Activated CD4-positive, alpha-beta T cell treated with anti-CD3 and anti-CD28 coated beads for 24 hours (primary cell): ENCODE data around the gene ZNF512.
"Not testable (repeated sequence)": the region's sequence is repeated elsewhere in the genome, so short reads cannot be mapped to it uniquely, and the experiment has no call there.

ENCODE experiments used
- DNase-seq, 2 donors: peaks; one replicate each; pipeline ENCODE4 v3.0.0-alpha.2; 2020; ENCODE audit warnings: low read depth in 2 of 2

ZNF512 gene

GRCh38 chr2:27583390-27583915 is 611 bp downstream of the ZNF512 start:
- DNase-seq: no peak

- DNase-seq: no peak
Measured at GRCh38 chr2:27584597-27584996, 1.8 kb downstream of the ZNF512 start.

- no peak for DNase-seq
Measured at GRCh38 chr2:27587025-27587424, 4.2 kb downstream of the ZNF512 start.

- DNase-seq: no peak
Measured at GRCh38 chr2:27588308-27588707, 5.5 kb downstream of the ZNF512 start.

- DNase-seq: no peak
Measured at GRCh38 chr2:27591745-27592144, 8.9 kb downstream of the ZNF512 start.

GRCh38 chr2:27593240-27593639 is 10.4 kb downstream of the ZNF512 start:
- DNase-seq: no peak

- DNase-seq: not testable (repeated sequence)
Measured at GRCh38 chr2:27594020-27594703, 11.3 kb downstream of the ZNF512 start.

- not testable (repeated sequence) for DNase-seq
Measured at GRCh38 chr2:27595412-27595811, 12.6 kb downstream of the ZNF512 start.

GRCh38 chr2:27596627-27597026 is 13.8 kb downstream of the ZNF512 start:
- DNase-seq: no peak

GRCh38 chr2:27606611-27607010 is 23.8 kb downstream of the ZNF512 start:
- DNase-seq: no peak

GRCh38 chr2:27613985-27614384 is 31.1 kb downstream of the ZNF512 start:
- no peak for DNase-seq

GRCh38 chr2:27615316-27615715 is 32.5 kb downstream of the ZNF512 start:
- DNase-seq: no peak

GRCh38 chr2:27621524-27621923 is 38.7 kb downstream of the ZNF512 start:
- DNase-seq: no peak

- no peak for DNase-seq
Measured at GRCh38 chr2:27622921-27623384, 40.1 kb downstream of the ZNF512 start.

- no peak for DNase-seq
Measured at GRCh38 chr2:27624943-27625342, 42.1 kb downstream of the ZNF512 start.

GRCh38 chr2:27626323-27626722 is 43.5 kb downstream of the ZNF512 start:
- DNase-seq: not testable (repeated sequence)

GRCh38 chr2:27626921-27627320 is 44.1 kb downstream of the ZNF512 start:
- not testable (repeated sequence) for DNase-seq

- no peak for DNase-seq
Measured at GRCh38 chr2:27627963-27628766, 45.3 kb downstream of the ZNF512 start.

- DNase-seq: peak; percentile 89 to 93
Measured at GRCh38 chr2:27628767-27629709, 46.2 kb downstream of the ZNF512 start, which contains the start of the genes CCDC121 and GPN1. TSS of gene CCDC121 (minus strand) at chr2:27629012. CDS start at chr2:27627799, 1,213 bp downstream. TSS of gene GPN1 (plus strand) at chr2:27629050. CDS start at chr2:27629059, 9 bp downstream.

GRCh38 chr2:27630257-27630656 is 47.4 kb downstream of the ZNF512 start:
- DNase-seq: not testable (repeated sequence)

- DNase-seq: no peak
Measured at GRCh38 chr2:27634291-27634690, 51.4 kb downstream of the ZNF512 start.
